ENCODE data around the gene SIK3.

SIK3 gene

DNA sequence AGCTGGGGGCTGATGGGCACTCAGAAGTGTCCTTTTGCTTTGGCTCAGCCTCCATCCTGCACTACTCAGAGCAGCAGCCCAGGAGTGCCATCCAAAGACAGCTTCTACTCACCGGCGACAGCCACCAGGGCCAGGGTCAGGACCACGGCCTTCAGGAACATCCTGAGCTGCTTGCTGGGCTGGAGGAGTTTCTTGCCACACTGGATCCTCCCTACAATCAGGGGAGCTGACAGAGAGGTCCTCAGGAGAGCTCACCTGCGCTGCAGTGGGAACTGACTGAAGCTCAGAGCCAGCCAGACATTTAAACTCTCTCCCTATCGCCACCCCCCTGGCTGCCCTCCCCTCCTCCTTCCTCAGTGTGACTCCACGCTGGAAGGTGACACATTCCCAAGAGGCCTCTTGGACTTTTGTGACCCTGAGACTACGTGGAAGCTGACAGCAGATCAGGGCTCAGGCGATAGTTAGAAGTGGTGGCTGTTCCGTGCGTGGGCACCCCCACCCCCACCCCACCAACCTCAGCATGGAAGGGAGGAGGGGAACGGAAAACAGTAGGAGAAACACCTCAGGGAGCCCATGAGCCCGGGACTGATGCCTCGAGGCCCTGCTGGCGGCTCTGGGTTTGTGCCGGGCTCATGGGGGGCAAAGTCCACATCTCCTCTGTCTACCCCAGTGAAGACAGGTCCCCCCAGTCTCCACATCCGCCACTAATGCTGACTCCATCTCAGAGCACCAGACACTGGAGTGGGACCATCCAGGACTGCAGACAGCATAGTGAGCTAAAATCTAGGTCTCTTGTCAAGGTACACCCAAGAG is 275.0 kb downstream of the SIK3 start, which contains the start of gene APOA4:
APOA4 (minus strand) TSS at position 274 of the 813 bp plus-strand sequence; CDS start at position 161, 113 bp downstream.
- H3K27ac ChIP-seq (ENCODE audit: low read length) = no peak within 1 kb of the TSS
- TF ChIP-seq, protein P1, sequence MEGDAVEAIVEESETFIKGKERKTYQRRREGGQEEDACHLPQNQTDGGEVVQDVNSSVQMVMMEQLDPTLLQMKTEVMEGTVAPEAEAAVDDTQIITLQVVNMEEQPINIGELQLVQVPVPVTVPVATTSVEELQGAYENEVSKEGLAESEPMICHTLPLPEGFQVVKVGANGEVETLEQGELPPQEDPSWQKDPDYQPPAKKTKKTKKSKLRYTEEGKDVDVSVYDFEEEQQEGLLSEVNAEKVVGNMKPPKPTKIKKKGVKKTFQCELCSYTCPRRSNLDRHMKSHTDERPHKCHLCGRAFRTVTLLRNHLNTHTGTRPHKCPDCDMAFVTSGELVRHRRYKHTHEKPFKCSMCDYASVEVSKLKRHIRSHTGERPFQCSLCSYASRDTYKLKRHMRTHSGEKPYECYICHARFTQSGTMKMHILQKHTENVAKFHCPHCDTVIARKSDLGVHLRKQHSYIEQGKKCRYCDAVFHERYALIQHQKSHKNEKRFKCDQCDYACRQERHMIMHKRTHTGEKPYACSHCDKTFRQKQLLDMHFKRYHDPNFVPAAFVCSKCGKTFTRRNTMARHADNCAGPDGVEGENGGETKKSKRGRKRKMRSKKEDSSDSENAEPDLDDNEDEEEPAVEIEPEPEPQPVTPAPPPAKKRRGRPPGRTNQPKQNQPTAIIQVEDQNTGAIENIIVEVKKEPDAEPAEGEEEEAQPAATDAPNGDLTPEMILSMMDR (IDR thresholded peaks at IDR 0.05; ENCODE audit: borderline replicate concordance, extremely low read depth, low read length, poor library complexity, severe bottlenecking) = no peak
- no peak for TF ChIP-seq EZH2 (IDR thresholded peaks at IDR 0.05; ENCODE audit: borderline replicate concordance, low read depth, low read length, severe bottlenecking)
- no peak within 1 kb of the TSS for H3K4me2 ChIP-seq (ENCODE audit: insufficient read depth, low read length)
- no peaks in the 10 kb centered on the region for H3K27me3 ChIP-seq (ENCODE audit: insufficient read depth, low read length, poor library complexity)
- H3K9ac ChIP-seq (ENCODE audit: low read depth, low read length) = no peak within 1 kb of the TSS
- no peaks in the 10 kb centered on the region for H3K4me1 ChIP-seq (ENCODE audit: insufficient read depth, low read length)
- H3K9me3 ChIP-seq (ENCODE audit: insufficient read depth, low read length, severe bottlenecking) = no peaks in the 10 kb centered on the region
- no peak within 1 kb of the TSS for H2AFZ ChIP-seq (ENCODE audit: low read depth, low read length)
- ATAC-seq (ENCODE audit: insufficient read depth, low read depth) (no peak), DNase-seq (no peak)
- no peak within 1 kb of the TSS for H3K4me3 ChIP-seq (ENCODE audit: low read depth in 1 of 2, low read length in 2 of 2)
- H3K79me2 ChIP-seq (ENCODE audit: insufficient read depth, low read length) = no peaks in the 10 kb centered on the region
- no peaks in the 10 kb centered on the region for H3K36me3 ChIP-seq (ENCODE audit: insufficient read depth, low read length)
- H4K20me1 ChIP-seq (ENCODE audit: insufficient read depth, low read length) = no peaks in the 10 kb centered on the region

GRCh38 chr11:116822575-116822974 is 275.7 kb downstream of the SIK3 start:
- Histone ChIP-seq H3K9me3 (ENCODE audit: insufficient read depth, low read length, severe bottlenecking) (no peaks in the 10 kb centered on the region), H3K4me3 (ENCODE audit: low read depth in 1 of 2, low read length in 2 of 2) (no peak overlapping the region), H3K9ac (ENCODE audit: low read depth, low read length) (no peak overlapping the region), H2AFZ (ENCODE audit: low read depth, low read length) (no peak overlapping the region), H3K36me3 (ENCODE audit: insufficient read depth, low read length) (no peaks in the 10 kb centered on the region), H3K27ac (ENCODE audit: low read length) (no peak overlapping the region), H3K27me3 (ENCODE audit: insufficient read depth, low read length, poor library complexity) (no peaks in the 10 kb centered on the region), H4K20me1 (ENCODE audit: insufficient read depth, low read length) (no peaks in the 10 kb centered on the region), H3K4me2 (ENCODE audit: insufficient read depth, low read length) (no peak overlapping the region), H3K79me2 (ENCODE audit: insufficient read depth, low read length) (no peaks in the 10 kb centered on the region), H3K4me1 (ENCODE audit: insufficient read depth, low read length) (no peaks in the 10 kb centered on the region)
- DNase-seq (no peak), ATAC-seq (ENCODE audit: insufficient read depth, low read depth) (no peak)
- TF ChIP-seq, protein P1 (IDR thresholded peaks at IDR 0.05; ENCODE audit: borderline replicate concordance, extremely low read depth, low read length, poor library complexity, severe bottlenecking) = no peak
- TF ChIP-seq EZH2 (IDR thresholded peaks at IDR 0.05; ENCODE audit: borderline replicate concordance, low read depth, low read length, severe bottlenecking) = no peak

- Histone ChIP-seq H3K27ac (ENCODE audit: low read length) (no peak overlapping the region), H2AFZ (ENCODE audit: low read depth, low read length) (no peak overlapping the region), H3K79me2 (ENCODE audit: insufficient read depth, low read length) (no peaks in the 10 kb centered on the region), H4K20me1 (ENCODE audit: insufficient read depth, low read length) (no peaks in the 10 kb centered on the region), H3K4me3 (ENCODE audit: low read depth in 1 of 2, low read length in 2 of 2) (no peak overlapping the region), H3K4me2 (ENCODE audit: insufficient read depth, low read length) (no peak overlapping the region), H3K9me3 (ENCODE audit: insufficient read depth, low read length, severe bottlenecking) (no peaks in the 10 kb centered on the region), H3K36me3 (ENCODE audit: insufficient read depth, low read length) (no peaks in the 10 kb centered on the region), H3K4me1 (ENCODE audit: insufficient read depth, low read length) (no peaks in the 10 kb centered on the region), H3K9ac (ENCODE audit: low read depth, low read length) (no peak overlapping the region), H3K27me3 (ENCODE audit: insufficient read depth, low read length, poor library complexity) (no peaks in the 10 kb centered on the region)
- TF ChIP-seq, protein P1 (IDR thresholded peaks at IDR 0.05; ENCODE audit: borderline replicate concordance, extremely low read depth, low read length, poor library complexity, severe bottlenecking) = no peak
- no peak for TF ChIP-seq EZH2 (IDR thresholded peaks at IDR 0.05; ENCODE audit: borderline replicate concordance, low read depth, low read length, severe bottlenecking)
- DNase-seq (no peak), ATAC-seq (ENCODE audit: insufficient read depth, low read depth) (no peak)
Measured at GRCh38 chr11:116821050-116821918, 276.9 kb downstream of the SIK3 start.
